PC-3 (cell line): ENCODE data around the gene KANK2.

Experiments
- CTCF ChIP-seq: fragments of 300-600 bp; sonication (generic); conservative IDR thresholded peaks from 2 replicates; pipeline ENCODE4 v1.5.1; 2017; ENCODE audit warnings: antibody characterized with exemption, low read depth, mild to moderate bottlenecking, low read length
- EZH2phosphoT487 ChIP-seq: fragments of 300-600 bp; sonication (generic); IDR thresholded peaks from 2 replicates; pipeline ENCODE4 v1.6.1; 2018; ENCODE audit warnings: mild to moderate bottlenecking, antibody characterized with exemption, low read length, borderline replicate concordance

- TF ChIP-seq CTCF (no peak), EZH2phosphoT487 (no peak)
Measured at GRCh38 chr19:11225815-11226214, 28.5 kb upstream of the KANK2 start.
